GM19467 (cell line): ENCODE measurements around the gene CDH18.

Source experiments
- ATAC-seq: cut with Tn5 transposase; IDR thresholded peaks from one replicate; pipeline ENCODE4 v1.9.1; 2021; ENCODE audit warnings: mild to moderate bottlenecking, moderate library complexity; ENCODE audit not compliant: unreplicated experiment

Gene CDH18, protein sequence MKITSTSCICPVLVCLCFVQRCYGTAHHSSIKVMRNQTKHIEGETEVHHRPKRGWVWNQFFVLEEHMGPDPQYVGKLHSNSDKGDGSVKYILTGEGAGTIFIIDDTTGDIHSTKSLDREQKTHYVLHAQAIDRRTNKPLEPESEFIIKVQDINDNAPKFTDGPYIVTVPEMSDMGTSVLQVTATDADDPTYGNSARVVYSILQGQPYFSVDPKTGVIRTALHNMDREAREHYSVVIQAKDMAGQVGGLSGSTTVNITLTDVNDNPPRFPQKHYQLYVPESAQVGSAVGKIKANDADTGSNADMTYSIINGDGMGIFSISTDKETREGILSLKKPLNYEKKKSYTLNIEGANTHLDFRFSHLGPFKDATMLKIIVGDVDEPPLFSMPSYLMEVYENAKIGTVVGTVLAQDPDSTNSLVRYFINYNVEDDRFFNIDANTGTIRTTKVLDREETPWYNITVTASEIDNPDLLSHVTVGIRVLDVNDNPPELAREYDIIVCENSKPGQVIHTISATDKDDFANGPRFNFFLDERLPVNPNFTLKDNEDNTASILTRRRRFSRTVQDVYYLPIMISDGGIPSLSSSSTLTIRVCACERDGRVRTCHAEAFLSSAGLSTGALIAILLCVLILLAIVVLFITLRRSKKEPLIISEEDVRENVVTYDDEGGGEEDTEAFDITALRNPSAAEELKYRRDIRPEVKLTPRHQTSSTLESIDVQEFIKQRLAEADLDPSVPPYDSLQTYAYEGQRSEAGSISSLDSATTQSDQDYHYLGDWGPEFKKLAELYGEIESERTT

DNA sequence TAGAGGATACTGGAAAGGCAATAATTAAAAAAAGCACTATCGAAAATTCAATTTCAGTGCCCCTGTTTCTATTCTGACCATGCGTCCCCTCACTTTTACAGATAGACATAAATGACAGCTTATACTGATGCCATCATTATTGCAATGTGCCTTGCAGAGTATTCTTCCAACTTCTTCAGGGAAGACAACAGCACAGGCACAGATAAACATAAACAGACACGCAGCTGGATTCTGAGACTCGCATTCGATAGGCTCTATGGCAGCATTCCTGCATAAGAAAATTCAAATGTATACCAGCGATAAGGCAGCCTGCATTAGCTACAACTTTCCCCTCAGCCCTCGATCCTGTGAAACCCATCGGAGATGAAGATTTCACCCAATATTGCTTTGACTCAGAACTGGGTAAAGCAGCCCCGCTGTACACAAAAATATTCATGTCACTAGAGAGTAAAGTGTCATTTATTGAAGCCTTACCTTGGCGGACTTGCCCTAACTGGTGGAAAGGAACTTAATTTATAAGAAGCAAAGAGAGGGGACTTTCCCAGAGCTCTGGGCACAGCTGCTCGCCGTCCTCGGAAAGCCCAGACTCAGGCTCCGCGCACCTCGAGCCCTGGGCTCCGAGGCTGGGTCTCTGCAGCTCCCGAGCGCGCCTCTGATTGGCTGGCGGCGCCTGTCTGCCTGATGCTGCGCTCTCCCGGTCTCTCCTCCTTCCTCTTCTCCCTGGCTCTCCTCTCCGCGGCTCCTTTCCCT is at the start of gene CDH18:
Gene CDH18, minus strand, starts transcription at position 589 of the 750 bp plus-strand sequence. CDS start 149,214 bp downstream, outside the sequence.
- no peak for ATAC-seq

DNA sequence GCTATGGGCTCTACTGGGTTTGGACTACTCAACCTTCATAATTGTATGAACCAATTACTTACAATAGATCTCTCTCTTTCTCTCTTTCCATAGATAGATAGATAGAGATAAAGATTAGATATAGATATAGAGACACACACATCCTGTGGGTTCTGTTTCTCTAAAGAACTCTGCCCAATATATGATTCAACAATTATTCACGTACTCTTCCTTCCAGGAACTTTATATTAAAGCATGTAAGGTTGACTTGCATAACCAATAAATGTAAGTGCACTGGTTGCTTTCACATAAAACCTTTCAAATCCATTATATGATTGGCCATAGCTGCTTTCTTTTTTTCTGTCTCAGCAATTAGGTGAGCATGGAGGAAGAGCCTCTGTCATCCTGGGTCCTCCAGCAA is 46.7 kb upstream of the CDH18 start:
- ATAC-seq = no peak

DNA sequence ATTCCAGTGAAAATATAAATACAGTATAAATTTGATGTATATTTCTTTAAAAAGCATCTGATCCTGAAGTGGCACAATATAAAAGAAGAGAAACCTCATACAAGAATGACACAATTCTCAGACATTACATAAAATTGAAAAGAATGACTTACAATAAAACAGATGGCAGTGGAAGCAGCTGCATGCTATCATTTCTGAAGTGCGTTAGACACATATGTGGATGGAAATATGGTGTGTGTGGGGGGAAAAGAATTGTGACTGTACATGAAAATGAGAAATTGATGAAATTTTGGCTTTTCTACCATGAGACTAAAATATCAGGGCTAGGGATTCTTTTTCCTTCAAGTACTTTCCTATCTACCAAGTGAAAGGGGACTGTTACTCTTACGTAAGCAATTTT is 45.9 kb upstream of the CDH18 start:
- ATAC-seq = no peak

DNA sequence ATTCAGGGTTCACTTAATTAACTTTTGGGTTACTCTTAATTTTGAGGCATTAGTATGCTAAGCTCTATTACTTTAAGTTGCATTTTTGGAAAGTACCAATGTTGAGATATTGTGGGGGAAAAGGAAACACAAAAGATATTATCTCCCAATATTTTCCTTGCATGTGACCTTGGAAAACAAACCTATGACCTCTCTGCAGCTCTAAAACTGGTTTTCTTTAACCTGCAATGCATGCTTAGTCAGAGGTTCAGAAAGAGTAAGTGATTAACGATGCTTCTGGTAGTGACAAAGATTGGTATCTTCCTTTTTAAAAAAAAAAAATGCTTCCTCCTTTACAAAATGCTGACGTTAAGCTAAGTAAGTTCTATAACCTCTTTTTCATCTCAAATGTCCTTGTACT is 44.9 kb upstream of the CDH18 start:
- no peak for ATAC-seq

DNA sequence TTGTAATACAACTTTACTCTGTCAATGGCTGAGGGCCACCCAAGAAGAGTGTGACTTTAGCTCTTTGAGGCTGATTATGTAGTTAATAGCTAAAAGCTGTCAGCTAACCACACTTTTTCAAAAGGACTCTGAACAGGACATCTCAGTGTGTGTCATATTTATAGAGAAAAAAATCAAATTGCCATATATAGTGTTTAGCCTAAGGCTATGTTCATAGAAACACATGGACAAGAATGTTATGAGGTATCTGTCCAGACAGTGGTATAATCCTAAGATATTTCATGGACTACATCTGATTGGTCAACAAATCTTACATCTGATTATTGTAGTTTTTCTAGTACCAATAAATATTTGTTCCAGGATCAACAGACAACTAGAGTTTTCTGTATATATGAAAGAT is 42.1 kb upstream of the CDH18 start:
- no peak for ATAC-seq

DNA sequence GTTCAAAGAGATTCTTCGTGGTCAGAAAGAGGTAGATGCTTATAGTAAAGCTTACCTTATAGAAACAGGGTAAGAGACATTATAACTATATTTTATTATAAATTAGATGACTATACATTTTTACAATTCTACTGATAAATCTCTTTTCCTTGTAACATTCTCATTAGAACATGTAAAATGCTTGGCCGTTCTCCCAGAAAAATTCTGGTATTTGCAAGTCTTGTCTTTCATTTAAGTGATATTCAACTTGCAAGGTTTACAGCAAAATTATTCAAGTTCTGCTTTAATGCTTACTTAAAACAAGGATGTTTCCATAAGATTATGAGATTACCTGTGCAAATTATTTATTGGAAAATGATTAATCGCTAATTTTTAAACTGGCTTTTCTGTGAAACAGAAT is 41.3 kb upstream of the CDH18 start:
- ATAC-seq = no peak

DNA sequence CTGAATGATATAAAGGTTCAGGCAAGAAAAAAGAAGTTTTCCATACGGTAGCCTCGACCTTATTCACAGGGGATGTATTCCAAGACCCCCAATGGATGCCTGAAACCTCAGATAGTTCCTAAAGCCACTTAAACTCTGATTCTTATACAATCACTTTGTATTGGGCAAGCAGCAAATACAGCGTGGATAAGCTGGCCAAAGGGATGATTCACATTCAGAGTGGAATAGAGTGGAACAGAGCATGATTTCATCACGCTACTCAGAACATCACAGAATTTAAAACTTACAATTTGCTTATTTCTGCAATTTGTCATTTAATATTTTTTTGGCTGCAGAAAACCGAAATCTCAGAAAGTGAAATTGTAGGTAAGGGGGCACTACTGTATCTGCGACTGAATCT is 40.5 kb upstream of the CDH18 start:
- no peak for ATAC-seq

DNA sequence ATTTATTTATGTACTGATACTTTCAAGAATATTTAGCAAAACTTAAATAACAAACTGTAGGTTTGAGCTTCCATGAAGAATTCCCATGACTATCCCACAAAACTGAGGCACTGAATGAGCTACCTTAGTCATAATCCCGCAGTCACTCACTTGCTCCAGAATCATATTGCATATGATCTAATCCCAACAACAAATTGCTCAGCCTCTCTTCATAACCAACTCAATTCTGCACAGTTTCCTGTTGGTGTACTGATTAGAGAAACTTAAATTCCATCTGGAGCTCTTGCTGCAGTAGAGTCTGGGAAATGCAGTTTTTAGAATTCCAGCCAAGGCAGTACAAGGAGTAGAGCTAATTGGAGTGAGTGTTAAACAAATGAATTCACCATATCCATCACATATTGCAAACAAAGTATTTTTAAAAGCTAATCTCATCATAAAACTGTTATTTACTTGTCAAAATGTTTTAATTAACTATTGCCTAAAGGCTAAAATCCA is 35.7 kb upstream of the CDH18 start:
- no peak for ATAC-seq

DNA sequence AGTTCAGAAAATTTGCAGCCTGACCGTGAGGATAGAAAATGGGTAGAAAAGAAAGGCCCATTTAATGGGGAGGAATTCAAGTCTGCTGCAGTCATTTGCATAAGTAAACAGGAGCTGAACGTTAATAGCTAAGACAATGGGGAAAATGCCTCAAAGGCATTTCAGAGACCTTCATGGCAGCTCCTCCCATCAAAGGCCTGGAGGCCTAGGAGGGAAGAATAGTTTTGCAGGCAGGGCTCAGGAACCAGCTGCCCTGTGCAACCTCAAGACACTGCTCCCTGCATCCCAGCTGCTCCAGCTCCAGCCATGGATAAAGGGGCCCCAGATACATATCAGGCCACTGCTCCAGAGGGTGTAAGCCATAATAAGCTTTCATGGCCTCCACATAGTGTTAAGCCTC is 32.2 kb upstream of the CDH18 start:
- no peak for ATAC-seq

DNA sequence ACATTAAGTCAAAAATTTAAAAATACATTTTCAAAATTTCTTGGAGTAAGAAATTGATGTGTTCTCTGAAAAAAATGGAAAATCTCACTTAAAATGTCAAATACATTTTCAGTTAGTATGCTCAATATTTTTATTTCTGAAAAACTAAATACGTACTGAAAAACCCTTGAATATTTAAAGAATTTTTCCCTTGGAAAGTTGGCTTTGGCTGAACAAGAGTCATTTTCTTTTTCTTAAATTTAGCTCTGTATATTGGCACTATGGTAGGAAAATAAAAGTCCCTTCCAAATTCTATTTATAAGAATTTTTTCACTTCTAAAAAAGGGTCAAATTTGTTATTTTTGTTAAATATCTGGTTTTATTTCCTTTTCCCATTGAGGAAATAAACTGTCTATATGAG is 29.0 kb upstream of the CDH18 start:
- no peak for ATAC-seq

DNA sequence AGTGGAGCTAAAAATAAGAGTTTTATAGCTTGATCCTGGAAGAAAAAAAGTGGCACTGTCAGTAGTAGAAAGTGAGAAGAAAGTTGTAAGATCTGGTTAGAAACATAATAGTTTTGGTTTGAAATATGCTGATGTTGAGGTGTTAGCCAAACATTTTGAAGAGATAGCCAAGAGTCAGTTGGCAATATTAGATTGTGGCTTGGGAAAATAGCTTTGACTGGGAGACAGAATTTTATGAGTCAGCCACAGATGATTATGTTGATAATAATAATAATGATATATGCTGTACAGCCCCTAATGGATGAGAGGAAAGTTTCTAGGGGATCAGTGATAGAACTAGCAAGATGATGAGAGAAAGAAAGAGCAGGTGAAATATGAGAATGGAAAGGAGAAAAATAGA is 12.4 kb upstream of the CDH18 start:
- no peak for ATAC-seq

DNA sequence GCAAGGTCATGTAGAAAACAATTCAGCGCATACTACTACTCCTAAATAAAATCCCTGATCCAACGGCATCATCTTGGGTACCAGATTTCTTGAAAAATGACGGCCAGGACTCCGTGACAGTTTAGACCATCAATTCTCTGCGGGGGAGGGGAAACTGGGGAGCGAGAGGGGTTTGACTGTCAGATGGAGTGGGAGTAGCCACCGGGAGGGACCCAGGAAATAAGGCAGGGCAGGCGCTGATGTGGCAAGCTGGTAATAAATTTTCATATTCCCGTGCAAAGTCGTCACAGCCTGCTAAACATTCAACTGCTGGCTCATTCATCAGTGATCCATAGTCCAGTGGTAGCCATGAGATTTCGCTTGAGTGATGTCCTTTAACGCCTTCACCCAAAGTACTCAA is 457 bp upstream of the CDH18 start:
- ATAC-seq = no peak

DNA sequence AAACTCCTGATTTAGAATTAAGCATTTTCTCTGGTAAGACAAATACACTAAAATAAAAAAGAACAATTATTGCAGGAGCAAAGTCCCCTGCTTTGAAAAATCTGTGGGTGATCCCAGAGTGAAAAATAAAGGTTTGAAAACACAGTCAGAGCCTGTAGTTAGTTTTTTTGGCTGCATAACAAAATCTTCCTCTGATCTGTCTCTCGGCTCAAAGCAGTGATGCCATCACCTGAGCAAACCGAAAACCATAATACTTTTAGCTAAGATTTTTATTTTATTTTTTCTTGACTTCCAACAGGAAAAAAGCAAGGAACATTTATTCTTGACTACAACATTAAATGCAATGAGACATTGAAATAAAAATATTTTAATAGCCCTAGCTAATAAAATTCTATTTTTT is 1.2 kb downstream of the CDH18 start:
- no peak for ATAC-seq

DNA sequence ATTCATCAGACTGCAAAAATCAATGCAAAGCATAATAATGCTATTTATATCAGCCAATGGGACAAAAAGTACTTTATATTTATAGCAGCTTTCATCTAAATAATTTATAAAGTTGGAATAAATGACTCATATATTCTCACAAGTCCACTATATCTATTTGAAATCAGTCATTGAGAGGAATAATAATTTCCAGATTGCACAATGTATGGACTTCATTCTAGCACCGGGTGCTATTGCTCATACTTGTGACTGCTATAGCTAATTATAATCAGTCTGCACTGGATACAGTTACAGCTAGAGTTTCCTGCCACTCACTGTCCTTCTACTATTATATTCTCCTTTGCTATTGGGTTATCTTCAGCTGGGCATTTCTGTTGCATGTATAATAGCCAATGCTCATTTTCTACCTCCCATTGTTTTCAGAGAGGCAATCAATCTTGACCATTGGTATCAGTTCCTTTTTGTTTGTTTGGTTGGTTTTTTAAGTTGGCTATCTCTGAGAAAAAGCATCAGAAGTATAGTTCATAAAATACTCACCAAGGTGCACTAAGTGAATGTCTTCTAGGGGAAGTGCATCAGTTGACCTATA is 1.9 kb downstream of the CDH18 start:
- no peak for ATAC-seq

DNA sequence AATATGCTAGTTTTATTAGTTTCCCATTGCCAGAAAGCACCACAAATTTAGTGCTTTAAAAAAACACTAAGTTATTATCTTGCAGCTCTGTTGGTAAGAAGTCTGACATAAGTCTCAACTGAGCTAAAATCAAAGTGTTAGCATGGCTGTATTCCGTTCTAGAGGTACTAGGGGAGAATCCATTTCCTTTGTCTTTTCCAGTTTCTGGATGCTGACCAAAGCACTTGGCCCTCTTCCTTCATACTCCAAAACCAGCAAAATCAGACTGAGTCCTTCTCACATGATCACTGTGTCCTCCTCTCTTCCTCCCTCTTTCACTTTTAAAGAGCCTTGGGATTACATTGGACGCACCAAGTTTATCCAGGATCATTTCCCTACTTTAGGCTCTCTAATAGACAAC is 9.5 kb downstream of the CDH18 start:
- ATAC-seq = no peak

DNA sequence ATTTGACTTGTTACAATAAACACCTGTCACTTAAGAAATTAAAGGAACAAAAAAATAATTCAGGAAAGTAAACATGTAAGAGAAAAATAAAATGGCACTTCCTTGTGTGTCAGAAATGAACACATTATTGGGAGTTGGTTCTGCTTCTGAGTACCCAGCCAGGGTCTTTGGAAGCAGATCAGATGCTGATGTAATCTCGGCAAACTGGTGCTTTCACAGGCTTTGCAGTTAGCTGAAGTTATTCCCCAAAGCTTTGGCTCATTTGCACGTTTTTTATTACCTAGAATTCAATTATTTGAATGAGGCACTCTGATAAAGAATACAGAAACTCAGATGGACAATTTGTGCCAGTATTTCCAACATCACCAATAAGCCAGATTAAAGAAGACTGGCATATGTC is 10.9 kb downstream of the CDH18 start:
- ATAC-seq = no peak

DNA sequence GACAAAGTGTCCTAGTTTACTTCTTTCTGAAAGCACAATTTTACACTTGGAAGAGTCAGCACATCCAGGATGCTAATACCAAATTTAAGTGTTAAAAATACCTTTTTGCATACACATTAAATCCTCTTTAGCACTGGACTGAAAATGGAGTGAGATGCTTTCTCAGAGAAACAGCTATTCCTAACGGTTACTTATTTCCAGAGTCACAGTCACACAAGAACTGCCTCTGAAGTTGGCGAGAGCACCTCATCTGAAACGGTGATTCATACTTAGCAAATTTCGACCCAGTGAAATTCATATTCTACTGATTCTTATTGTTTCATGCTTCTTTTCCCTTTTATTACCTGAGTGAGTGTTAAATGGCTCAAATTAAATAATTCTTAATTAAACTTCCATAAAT is 12.2 kb downstream of the CDH18 start:
- ATAC-seq = no peak

DNA sequence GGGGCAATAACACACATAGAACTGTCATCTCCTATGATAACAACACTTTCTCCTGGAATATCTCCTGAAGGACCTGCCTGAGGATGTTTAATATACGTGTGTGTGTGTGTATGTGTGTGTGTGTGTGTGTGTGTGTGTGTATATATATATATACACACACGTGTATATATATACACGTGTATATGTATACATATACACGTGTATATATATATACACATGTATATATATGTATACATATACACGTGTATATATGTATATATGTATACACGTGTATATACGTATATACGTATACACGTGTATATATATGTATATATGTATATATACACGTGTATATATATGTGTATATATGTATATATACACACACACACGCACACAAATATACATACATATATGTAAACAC is 27.5 kb downstream of the CDH18 start:
- no peak for ATAC-seq

DNA sequence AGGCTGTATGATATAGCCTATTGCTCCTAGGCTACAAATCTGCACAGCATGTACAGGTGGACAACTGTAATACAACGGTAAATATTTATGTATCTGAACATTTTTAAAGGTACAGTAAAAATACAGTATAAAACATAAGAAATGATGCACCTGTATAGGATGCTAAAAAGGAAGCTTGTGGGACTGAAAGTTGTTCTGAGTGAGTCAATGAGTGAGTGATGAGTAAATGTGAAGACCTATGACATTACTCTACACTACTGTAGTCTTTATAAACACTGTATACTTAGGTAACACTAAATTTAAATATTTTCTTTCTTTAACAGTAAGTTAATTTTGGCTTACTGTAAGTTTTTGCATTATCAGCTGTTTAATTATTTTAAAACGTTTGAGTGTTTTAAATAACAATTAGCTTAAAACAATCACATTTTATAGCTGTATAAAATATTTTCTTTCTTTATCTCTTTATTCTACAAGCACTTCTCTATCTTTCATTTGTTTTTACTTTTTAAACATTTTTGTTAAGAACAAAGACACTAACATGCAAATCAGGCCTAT is 28.1 kb downstream of the CDH18 start:
- ATAC-seq = no peak

DNA sequence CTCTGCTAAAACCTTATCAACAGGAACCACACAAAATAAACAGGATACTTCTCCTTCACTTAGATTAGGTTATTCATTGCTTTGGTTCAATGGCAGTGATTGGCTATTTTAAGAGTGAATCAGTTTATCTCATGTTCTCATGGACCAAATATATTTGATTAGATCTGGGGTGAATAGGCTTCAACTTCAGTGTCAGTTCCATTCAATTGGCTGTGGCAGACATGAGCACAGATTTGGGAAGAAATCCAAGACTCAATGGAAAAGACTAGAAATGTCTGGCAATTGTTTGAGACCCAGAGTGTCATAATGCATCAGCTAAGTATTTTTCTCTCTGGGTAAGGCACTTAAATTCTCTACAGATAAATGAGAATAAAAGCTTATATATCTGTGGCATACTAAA is 37.1 kb downstream of the CDH18 start:
- ATAC-seq = no peak

DNA sequence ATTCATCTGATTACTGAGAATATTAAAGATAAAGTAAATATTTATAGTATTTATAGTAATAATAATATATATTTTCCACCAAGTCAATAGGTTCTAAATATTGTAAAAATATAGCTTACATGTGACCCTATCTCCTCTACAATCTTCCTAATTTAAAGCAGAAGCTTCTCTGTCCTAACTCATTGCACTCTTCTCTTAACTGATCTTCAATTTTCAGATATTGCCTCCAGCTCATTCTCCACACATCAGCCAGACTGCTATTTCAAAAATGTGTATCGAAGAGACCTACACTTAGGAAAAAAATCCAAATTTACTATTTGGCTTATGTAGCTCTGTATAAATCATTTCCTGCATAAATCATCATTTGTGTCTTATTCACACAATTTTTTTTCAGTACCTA is 47.8 kb downstream of the CDH18 start:
- ATAC-seq = no peak
